NCI-H1694 treated with DMSO at 0.1 percent for 48 hours (cell line): ENCODE results near the gene SIPA1L3.

Experiments
- DNase-seq: peaks from one replicate; lab custom pipeline; 2025; lab: John Stamatoyannopoulos, UW

The SIPA1L3 gene

DNA sequence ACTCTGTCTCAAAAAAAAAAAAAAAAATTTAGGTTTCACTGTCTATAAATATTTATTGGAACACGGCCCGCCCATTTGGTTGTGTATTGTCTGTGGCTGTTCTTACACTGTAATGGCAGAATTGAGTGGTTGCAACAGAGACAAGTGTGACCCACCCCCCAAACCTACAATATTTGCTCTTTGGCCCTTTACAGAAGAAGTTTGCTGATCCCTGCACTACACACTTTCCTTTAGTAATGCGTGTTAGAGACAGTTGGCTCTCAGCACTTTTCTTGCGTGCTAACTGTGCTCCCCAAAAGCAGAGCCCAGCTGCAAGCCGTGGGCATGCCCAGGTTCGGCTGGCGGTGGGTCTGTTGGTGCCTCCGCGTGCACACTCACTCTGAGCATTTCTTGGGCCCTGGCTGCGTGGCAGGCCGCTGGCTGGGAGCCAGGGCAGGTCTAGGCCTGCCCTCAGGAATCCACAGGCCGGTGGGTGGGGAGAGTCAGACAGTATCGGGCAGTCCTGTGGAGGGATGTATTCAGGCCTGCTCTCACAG lies 72.6 kb downstream of the SIPA1L3 start:
- DNase-seq = peak; percentile 16

DNA sequence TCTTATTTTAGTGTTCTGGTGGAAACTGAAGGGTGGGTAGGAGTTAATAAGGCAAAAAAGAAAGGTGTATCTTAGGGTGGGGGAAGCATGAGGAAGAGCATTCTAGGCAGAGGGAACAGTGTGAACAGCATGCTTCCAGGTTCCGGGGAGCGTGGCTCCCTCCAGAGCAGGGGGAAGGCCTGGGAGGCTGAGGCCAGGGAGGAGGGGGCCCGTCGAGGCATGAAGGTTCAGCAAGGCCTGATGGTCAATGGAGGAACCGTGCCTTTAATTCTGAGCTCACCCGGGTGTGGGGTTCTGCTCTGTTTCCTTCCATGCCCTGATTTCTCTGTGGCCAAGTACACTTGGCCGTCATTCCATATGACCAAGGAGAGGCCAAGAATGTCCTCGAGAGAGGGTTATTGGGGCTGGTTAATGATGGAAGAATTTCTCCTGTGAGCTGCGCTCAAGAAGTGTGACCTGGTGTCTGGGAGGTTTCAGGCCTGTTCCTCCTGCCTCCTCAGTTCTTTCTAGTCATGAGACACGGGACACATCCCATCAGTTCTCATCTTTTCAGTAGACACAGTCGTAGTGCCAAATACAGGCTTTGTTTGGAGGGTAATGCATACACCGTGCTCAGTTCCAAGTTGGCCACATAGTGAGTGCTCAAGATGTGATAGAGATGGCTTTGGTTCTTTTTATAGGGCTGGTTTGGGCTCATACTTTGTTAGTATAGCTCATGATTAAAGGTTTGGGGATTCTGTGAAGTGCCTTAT lies 73.6 kb downstream of the SIPA1L3 start:
- no peak for DNase-seq

DNA sequence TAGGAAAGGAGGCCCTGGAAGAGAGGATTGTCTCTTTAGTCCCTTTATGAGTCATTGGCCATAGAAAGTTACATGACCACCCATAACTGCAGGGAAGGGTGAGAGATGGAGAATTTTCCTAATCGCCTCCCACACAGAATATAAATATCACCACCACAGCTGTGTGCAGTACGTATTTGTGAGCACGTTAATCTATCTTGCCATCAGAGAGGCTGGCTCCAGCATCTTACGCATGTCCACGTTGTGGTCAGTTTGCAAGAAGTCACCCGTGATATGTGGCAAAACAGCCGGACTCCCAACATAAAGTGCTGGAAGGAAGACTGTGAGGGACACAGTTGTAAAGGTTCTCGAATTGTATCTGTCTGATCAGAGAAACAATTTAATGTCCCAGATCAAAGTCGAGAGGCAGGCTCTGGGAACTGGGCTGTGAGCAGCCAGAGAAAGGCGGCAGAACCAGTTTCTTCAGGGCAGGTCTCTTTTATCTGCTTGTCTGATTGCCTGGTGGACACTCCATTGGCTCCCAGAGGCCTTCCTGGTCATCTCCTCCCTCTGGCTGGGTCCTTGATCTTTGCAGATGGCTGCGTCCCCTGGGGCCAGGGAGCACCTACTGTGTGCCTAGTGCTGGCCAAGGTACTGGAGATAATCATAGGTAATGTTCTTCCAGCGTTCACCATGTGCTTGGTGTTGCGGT lies 74.9 kb downstream of the SIPA1L3 start:
- no peak for DNase-seq

GRCh38 chr19:37982655-37983054 lies 75.6 kb downstream of the SIPA1L3 start:
- no peak for DNase-seq

- no peak for DNase-seq
These were observed 76.1 kb downstream of the SIPA1L3 start for GRCh38 chr19:37983153-37983552.

DNA sequence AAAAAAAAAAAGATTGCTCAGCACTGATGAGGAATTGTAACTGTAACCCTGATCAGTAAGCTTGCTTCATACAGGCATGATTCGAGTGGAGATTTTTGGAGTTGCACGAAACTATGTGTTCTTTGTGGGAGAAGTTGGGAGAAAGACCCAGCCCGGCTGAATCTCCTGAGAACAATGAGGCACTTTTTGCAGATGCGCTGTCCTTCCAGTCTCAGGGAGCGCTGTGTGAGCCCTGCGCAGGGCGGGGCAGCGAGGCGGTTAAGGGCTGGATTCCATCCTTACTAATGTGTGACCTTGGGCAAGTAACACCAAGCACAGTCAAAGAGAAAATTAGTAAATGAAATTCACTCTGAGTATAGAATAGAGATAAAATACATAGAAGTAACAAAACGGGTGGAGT lies 76.9 kb downstream of the SIPA1L3 start:
- DNase-seq = no peak

GRCh38 chr19:37986048-37986750 lies 79.2 kb downstream of the SIPA1L3 start:
- DNase-seq = no peak

- DNase-seq = no peak
These were observed 80.6 kb downstream of the SIPA1L3 start for GRCh38 chr19:37987356-37988332.

DNA sequence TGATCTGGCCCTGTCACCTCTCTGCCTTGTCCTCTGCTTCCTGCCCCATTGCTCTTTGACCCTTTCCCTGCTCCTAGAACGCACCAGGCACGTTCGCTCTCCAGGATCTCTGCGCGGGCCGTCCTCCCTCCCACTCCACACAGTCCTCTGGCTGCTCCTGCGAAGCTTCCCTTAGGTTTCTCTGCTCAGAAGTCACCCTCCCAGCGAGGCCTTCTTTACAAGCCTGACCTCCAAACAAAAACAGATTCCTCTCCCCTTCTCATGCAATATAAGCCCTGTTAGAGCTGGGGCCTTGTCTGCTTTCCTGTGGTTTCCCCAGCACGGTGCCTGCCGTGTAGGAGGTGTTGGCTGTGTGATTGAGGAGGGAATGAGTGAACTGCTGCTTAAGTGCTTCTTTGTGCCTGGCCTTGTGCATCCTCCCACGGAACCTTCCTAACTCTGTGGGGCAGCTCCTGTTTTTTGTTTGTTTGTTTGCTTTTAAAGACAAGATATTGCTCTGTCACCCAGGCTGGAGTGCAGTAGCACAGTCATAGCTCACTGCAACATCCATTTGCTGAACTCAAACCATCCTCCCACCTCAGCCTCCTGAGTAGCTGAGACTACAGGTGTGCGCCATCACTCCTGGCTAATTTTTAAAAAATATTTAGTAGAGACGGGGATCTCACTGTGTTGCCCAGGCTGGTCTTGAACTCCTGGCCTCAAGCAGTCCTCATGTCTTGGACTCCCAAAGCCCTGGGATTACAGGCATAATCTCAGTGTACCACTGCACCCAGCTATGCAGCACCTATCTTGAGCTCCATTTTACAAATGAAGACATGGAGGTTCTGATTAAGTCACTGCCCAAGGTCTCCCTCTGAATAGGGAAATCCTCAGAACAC lies 82.0 kb downstream of the SIPA1L3 start:
- no peak for DNase-seq

DNA sequence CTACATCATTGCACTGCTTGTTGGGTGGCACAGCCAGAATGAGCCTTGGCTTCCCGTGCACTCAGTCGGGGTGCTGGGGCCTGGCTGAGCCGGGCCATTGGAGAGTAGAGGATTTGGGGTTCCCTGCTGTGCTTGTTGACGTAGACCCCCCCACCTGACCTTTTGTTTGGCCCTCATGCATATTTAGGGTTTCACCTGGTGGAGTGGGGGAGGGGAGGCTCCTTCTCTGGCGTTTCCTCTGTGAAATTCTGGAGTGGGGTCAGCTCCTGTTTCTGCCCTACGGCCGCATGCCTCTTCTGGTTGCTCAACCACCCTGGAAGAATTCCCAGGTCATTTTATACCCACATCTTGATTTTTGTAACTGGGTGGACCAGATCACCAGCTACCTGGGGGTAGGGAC lies 82.8 kb downstream of the SIPA1L3 start:
- no peak for DNase-seq

DNA sequence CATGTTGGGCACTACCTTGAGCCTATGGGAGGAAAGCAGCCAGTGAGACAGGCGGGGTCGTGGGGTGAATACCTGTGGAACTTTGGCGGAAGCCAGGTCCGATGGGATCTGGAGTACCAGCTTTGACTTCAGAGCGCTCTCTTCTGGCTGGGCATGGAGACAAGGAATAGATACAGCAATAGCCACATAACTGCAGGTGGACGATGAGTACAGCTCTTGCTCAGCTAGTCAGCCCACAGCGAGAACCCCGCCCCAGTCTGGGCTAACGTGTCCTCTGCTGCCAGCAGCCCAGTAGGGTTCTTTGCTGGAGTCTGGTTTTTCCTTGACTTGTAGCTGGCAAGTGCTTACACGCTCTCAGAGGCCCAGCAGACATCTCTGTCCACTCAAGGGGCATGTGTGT lies 83.4 kb downstream of the SIPA1L3 start:
- no peak for DNase-seq

DNA sequence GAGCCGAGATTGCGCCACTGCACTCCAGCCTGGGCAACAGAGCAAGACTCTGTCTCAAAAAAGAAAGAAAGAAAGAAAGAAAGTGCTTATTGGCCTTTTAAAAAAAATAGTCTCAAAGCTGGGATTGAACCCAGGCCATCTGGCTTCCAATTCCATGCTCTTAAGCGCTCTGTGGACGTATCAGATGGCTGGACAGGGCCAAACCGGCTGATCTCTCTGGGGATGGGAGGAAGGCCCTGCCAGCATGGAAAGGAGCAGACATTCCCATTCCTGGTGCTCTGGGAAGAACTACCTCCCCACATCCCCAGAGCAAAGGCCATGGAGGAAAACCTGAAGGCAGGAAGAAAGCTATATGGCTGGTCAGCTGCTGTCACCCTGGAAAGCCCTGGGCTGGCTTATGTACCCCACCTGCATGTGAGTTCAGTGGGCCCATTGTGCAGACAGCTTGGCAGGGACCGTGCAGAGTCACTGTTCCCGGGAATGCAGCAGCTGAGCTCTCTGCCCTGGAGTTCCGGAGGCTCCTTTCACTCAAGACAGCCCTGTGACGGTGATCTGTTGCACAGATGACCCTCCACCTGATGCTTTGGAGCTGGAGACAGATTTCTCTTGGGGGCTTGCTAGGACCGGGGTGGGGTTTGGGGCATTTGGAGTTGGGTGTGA lies 84.3 kb downstream of the SIPA1L3 start:
- no peak for DNase-seq

DNA sequence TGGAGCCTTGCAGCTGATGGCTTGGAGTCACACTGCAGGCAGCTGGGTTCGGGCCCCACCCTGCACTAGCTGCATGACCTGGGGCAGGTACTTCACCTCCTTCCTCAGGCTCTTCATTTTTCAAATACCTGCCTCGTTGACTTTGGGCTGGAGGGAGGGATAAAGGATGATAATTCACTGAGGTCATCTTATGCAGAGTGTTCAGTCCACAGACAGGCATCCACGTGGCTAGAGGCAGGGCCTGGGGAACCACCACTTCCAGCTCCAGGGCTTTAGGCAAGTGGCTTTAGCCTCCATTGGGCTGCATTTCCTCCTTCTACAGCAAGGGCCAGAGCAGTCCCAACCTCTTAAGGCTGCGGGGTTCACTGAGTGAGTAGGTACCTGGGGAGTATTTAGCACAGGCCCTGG lies 84.8 kb downstream of the SIPA1L3 start:
- DNase-seq = no peak

GRCh38 chr19:37992761-37993160 lies 85.8 kb downstream of the SIPA1L3 start:
- DNase-seq = no peak

- DNase-seq = no peak
These were observed 87.8 kb downstream of the SIPA1L3 start for GRCh38 chr19:37994823-37995130.

DNA sequence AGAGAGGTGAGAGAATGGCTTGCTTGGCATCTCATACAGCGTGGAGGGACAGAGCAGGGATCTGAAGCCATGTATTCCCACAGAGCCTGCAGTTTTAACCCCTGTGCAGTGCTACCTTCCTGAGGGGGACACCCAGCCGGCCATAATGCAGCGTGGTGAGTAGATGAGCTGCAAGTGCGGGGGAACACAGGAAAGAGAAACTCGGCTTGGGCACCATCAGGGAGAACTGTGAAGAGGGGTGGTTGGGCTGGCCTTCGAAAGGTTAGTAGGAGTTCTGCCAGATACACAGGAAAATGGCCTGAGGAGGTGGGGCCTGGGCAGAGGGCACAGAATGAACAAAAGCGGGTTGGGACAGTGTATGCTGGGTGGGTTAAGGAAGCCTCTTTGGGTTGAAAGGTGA lies 88.3 kb downstream of the SIPA1L3 start:
- no peak for DNase-seq

DNA sequence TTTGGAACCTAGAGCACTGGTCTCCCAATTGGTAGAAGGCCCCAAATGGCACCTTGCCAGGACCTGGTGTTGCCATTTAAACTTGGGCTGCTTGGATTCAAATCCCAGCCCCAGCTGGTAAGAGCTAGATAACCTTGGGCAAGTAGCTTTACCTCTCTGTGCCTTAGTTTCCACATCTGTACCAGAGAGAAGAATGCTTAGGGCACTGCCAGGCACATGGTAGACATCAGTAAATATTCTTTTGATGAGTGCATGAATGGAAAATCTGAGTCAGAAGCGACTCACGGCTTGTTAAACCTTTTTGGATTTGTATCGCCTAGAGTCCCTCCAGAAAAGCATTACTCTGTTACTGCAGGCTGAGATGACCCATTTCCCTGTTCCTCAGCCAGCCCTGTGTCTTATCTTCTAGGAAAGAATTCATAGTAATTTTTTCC lies 90.9 kb downstream of the SIPA1L3 start:
- no peak for DNase-seq

DNA sequence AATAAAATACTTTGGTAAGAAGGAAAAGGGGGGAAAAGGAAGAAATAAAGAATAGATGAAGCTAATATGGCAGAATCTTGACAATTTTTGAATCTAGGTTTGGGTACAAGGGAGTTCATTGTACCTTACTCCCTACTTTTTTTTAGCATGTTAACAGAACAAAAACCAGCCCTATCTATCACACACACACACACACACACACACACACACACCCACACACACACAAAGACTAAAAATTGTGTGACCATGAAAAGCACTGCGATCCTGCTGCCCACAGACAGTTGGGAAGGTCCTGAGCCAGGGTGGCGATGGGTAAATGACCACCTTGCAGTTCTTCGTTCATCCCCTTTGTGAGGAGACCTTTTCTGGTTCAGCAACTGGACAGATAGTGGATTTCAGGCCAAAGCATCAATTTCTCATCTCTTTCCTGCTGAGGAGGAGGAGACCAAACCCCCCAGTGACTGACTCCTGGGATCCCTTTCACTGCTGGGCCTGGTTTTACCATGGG lies 91.8 kb downstream of the SIPA1L3 start:
- no peak for DNase-seq

- no peak for DNase-seq
These were observed 92.6 kb downstream of the SIPA1L3 start for GRCh38 chr19:37999309-38000213.
